ENCODE measurements around the gene UMOD. TPM values are rescaled to one million over a fixed set of nuclear protein-coding genes. Genes with fewer than 3 reads are reported as not detected.

UMOD gene
- total RNA-seq, 4 donors from 2014 or later = not detected

DNA sequence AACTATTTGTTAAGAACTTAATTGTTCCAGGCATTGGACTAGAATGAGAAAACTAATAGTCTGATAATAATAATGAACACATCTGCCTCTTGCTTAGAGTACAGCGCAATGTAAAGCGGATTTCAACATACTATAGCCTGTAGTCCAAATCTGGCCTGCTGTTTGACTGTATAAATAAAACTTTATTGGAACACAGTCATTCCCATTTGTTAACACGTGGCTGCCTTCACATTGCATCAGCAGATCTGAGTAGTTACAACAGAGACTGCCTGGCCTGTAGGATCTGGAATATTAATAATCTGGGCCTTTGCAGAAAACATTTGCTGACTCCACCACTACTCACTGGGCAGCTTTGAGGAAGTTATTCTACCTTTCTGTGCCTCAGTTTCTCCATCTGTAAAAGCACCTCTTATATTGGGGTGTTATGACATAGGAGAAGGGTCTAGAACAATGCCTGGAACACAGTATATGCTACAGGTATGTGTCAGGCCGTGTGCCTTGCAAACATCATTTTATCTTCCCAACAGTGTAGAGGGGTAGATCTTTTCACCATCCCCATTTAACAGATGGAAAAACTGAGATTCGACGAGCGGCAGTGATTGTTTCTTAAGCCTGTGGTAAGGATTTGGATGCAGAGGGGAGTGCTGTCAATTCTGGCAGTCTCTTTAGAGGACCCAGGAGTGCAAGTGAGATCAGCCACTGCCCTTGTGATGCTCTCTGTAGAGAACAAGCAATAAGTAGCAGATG is 29.9 kb upstream of the UMOD start:
- no peaks in the 10 kb centered on the region for H3K27me3 ChIP-seq
- H3K9me3 ChIP-seq = no peaks in the 10 kb centered on the region
- no peaks in the 10 kb centered on the region for H3K36me3 ChIP-seq
- no peak overlapping the region for H3K27ac ChIP-seq
- H3K4me1 ChIP-seq = no peaks in the 10 kb centered on the region
- WGBS, 2 donors = 89 to 92% methylated on average over 7 of the region's 7 CpGs
- no peak for DNase-seq
- intact Hi-C loops (cut with DNase I) = loop anchor here (10.0 kb wide), 1 partner anchor 478 kb away; no protein-coding TSS in a partner anchor
- H3K4me3 ChIP-seq (replicated peaks in 1 of 3) = no peak overlapping the region
- no peak for TF ChIP-seq POLR2A (IDR thresholded peaks at IDR 0.05)
- TF ChIP-seq, protein P1, sequence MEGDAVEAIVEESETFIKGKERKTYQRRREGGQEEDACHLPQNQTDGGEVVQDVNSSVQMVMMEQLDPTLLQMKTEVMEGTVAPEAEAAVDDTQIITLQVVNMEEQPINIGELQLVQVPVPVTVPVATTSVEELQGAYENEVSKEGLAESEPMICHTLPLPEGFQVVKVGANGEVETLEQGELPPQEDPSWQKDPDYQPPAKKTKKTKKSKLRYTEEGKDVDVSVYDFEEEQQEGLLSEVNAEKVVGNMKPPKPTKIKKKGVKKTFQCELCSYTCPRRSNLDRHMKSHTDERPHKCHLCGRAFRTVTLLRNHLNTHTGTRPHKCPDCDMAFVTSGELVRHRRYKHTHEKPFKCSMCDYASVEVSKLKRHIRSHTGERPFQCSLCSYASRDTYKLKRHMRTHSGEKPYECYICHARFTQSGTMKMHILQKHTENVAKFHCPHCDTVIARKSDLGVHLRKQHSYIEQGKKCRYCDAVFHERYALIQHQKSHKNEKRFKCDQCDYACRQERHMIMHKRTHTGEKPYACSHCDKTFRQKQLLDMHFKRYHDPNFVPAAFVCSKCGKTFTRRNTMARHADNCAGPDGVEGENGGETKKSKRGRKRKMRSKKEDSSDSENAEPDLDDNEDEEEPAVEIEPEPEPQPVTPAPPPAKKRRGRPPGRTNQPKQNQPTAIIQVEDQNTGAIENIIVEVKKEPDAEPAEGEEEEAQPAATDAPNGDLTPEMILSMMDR (IDR thresholded peaks at IDR 0.05) = no peak

DNA sequence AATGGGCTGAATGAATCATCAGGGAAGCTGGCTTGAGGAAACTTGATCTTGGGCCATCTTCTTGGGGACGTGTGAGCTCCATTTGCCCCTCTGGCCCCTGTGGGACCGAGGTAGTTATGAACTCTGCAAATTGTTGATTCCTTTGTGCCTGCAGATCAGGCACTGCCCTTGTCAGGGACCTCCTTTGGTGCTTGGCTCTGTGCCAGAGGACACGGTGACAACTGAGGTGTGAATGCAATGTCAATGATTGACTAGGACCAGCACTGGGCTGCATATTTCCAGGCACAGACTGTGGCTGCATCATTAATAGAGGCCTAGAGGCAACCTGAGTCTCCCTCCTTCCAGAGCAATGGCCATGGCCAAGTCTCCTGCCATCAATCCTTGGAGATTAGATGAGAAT is 28.3 kb upstream of the UMOD start:
- Histone ChIP-seq H3K9me3 (no peaks in the 10 kb centered on the region), H3K36me3 (no peaks in the 10 kb centered on the region), H3K27ac (no peak overlapping the region), H3K4me3 (replicated peaks in 1 of 3) (no peak overlapping the region), H3K4me1 (no peaks in the 10 kb centered on the region), H3K27me3 (no peaks in the 10 kb centered on the region)
- intact Hi-C loops (cut with DNase I) = loop anchor here (10.0 kb wide), 1 partner anchor 476 kb away; no protein-coding TSS in a partner anchor
- TF ChIP-seq, protein P1 (IDR thresholded peaks at IDR 0.05) = no peak
- TF ChIP-seq POLR2A (IDR thresholded peaks at IDR 0.05) = no peak
- 45 to 53% methylated on average over 3 of the region's 3 CpGs for WGBS, 2 donors
- DNase-seq = no peak

DNA sequence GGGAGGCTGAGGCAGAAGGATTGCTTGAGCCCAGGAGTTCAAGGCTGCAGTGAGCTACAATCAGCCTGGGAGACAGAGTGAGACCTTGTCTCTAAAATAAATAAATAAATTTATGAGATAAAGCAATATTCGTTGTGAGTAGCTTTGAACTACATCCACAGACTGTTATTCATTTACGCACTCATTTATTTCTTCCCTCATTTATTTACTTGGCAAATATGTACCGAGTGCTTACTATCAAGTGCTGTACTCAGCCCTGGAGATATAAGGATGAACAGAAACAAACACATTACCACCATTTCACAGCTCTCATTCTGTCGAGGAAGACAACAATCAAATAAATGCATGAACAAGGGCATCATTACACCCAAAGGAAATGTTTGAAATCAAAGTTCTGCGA is 24.7 kb upstream of the UMOD start:
- H3K9me3 ChIP-seq = no peaks in the 10 kb centered on the region
- no peaks in the 10 kb centered on the region for H3K36me3 ChIP-seq
- DNase-seq = no peak
- no peaks in the 10 kb centered on the region for H3K4me1 ChIP-seq
- no peaks in the 10 kb centered on the region for H3K27me3 ChIP-seq
- H3K4me3 ChIP-seq (replicated peaks in 1 of 3) = no peak overlapping the region
- intact Hi-C loops (cut with DNase I) = no loop called here
- 79 to 83% methylated on average over 5 of the region's 5 CpGs for WGBS, 2 donors
- TF ChIP-seq POLR2A (IDR thresholded peaks at IDR 0.05) = no peak
- TF ChIP-seq, protein P1 (IDR thresholded peaks at IDR 0.05) = no peak
- no peak overlapping the region for H3K27ac ChIP-seq

DNA sequence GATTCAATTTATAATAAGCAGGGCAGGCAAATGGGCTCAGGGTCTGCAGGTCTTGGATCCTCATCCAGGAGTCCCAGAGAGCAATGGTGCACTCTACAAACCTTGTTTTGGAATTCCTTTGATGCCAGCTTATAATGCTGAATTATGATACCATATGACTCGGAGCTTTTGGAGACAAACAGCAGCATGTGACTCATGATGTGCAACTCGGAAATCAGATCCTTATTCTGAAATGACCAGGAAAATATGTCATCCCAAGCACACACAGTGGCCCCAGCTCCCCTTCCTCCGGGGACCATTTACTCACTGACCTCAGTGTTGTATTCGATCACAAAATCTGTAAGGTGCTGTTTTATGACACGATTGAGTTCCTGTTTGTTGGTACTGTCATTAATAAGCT is 20.2 kb upstream of the UMOD start:
- H3K27me3 ChIP-seq = no peaks in the 10 kb centered on the region
- intact Hi-C loops (cut with DNase I) = no loop called here
- DNase-seq = no peak
- no peaks in the 10 kb centered on the region for H3K9me3 ChIP-seq
- TF ChIP-seq, protein P1 (IDR thresholded peaks at IDR 0.05) = no peak
- no peak for TF ChIP-seq POLR2A (IDR thresholded peaks at IDR 0.05)
- H3K27ac ChIP-seq = no peak overlapping the region
- no peaks in the 10 kb centered on the region for H3K36me3 ChIP-seq
- 83 to 85% methylated on average over 5 of the region's 5 CpGs for WGBS, 2 donors
- no peak overlapping the region for H3K4me3 ChIP-seq (replicated peaks in 1 of 3)
- no peaks in the 10 kb centered on the region for H3K4me1 ChIP-seq

DNA sequence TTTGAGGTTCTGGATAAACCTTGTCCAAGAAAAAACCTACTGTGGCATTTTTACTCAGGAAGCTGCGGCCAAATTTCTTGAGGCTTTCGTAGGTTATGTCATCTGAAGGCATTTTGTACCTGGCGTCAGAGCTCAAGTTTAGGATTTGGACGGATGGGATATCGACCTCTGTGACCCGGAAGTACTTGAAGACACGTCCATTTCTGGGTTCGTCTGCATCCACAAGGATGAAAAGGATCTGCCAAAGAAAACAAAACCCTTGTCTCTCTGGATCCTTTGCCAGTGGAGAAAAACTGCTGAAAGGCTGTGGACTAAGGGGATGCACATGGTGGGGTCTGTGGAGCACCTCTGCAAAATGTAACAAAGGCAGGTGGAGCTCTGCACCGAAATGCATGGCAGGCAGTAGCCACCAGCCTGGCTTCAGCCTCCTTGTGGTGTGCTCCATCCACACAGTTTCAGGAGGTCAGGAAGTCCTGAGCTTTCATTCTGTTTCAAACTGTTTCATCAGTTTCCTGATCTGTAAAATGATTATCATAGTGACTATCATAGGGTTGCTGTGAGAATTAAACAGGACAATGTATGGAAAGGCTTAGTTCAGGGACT is 17.0 kb upstream of the UMOD start:
- no peaks in the 10 kb centered on the region for H3K9me3 ChIP-seq
- H3K4me3 ChIP-seq (replicated peaks in 1 of 3) = no peak overlapping the region
- 58 to 62% methylated on average over 9 of the region's 9 CpGs for WGBS, 2 donors
- intact Hi-C loops (cut with DNase I) = no loop called here
- H3K27me3 ChIP-seq = no peaks in the 10 kb centered on the region
- no peaks in the 10 kb centered on the region for H3K4me1 ChIP-seq
- DNase-seq = no peak
- no peak for TF ChIP-seq POLR2A (IDR thresholded peaks at IDR 0.05)
- TF ChIP-seq, protein P1 (IDR thresholded peaks at IDR 0.05) = no peak
- H3K36me3 ChIP-seq = no peaks in the 10 kb centered on the region
- no peak overlapping the region for H3K27ac ChIP-seq

All from thyroid gland (tissue), 4 donors.